ENCODE measurements around the gene DLGAP1. TPM values are rescaled to one million over a fixed set of nuclear protein-coding genes. Genes with fewer than 3 reads are reported as not detected.

DLGAP1 gene
- total and polyA plus RNA-seq, 2 of the 8 experiments (the other 6 are each of a cell fraction or from before 2014, with no cell fraction given) = 11.8 to 16.9 TPM

DNA sequence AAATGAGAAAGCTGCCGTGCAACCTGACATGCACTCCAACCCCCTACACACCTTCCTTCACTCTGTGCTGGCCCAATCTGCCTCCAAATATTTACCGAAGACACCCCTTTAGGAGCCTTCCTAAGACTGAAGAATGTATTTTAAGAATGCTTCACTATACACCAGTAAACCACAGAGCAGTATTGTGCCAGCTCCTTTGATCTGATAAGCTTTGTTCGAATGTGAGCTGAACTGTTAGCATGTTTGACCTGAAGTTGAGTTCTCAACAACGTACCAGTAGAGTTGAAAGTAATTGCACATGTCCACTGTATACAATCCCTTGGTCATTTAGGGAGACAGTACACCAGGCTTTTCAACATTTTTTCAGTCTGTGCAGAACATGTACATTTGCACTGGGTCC lies 745.9 kb downstream of the DLGAP1 start:
- no peak overlapping the region for H4K91ac ChIP-seq (replicated peaks; ENCODE audit: insufficient read length, low read length)
- H3K79me2 ChIP-seq (ENCODE audit: control insufficient read depth in 1 of 2, insufficient read depth in 2 of 2, low read length in 2 of 2) = no peaks in the 10 kb centered on the region
- H3K23me2 ChIP-seq (ENCODE audit: low read depth, low read length) = no peaks in the 10 kb centered on the region
- 93% methylated on average over 4 of the region's 4 CpGs; no CpG with 5 or more reads in 1 of the 2 experiments for WGBS, 2 experiments (ENCODE audit: extremely low coverage in 1 of 2, insufficient coverage in 1 of 2, insufficient read length in 1 of 2, insufficient replicate concordance in 2 of 2, low coverage in 1 of 2, low lambda C conversion rate in 2 of 2, missing lambda C conversion rate in 1 of 2)
- no peak overlapping the region for H3K4ac ChIP-seq (replicated peaks; ENCODE audit: insufficient read length, low read depth, low read length)
- H3K4me1 ChIP-seq (replicated peaks in 1 of 4; ENCODE audit: control insufficient read depth in 3 of 4, insufficient read depth in 4 of 4, low read length in 3 of 4) = no peaks in the 10 kb centered on the region
- H3K79me1 ChIP-seq (ENCODE audit: low read depth, low read length) = no peaks in the 10 kb centered on the region
- no peaks in the 10 kb centered on the region for H3K36me3 ChIP-seq (ENCODE audit: control insufficient read depth in 2 of 4, insufficient read depth in 4 of 4, low read length in 3 of 4)
- H3K14ac ChIP-seq (ENCODE audit: insufficient read length) = no peak overlapping the region
- ChIA-PET CTCF (ENCODE audit: partially characterized antibody) (interaction anchor here (0.9 to 4.6 kb wide), 6 partner anchors 15 to 239 kb away, joined by 3 to 25 read pairs (median 4); no protein-coding TSS in a partner anchor), POLR2A (ENCODE audit: partially characterized antibody) (no interaction called here)
- DNase-seq (ENCODE audit: low read depth in 1 of 2, low spot score in 2 of 2) (no peak), FAIRE-seq (no peak)
- H4K5ac ChIP-seq (ENCODE audit: insufficient read length, low read depth, low read length) = no peak overlapping the region
- no peak overlapping the region for H4K8ac ChIP-seq (ENCODE audit: extremely low read depth, insufficient read depth, low read length)
- H3K27ac ChIP-seq (ENCODE audit: low read depth, low read length) = no peak overlapping the region
- H2AFZ ChIP-seq (ENCODE audit: low read length) = no peak overlapping the region
- H2AK5ac ChIP-seq (ENCODE audit: low read depth, low read length) = no peak overlapping the region
- no peak overlapping the region for H2BK5ac ChIP-seq (ENCODE audit: low read depth, low read length)
- TF ChIP-seq RBBP5 (IDR thresholded peaks at IDR 0.05; ENCODE audit: borderline replicate concordance, low read depth, low read length) = no peak
- TF ChIP-seq EGR1 (IDR thresholded peaks at IDR 0.05; ENCODE audit: borderline replicate concordance, low read depth, low read length) = no peak
- TF ChIP-seq SAP30 (IDR thresholded peaks at IDR 0.05; ENCODE audit: insufficient read depth, insufficient replicate concordance, low read length) = no peak
- TF ChIP-seq POU5F1 (IDR thresholded peaks at IDR 0.05; ENCODE audit: low read depth, low read length) = no peak
- TF ChIP-seq ASH2L (IDR thresholded peaks at IDR 0.05; ENCODE audit: low read length) = no peak
- no peak for TF ChIP-seq MAFK (IDR thresholded peaks at IDR 0.05; ENCODE audit: low read depth, low read length)
- TF ChIP-seq NRF1 (IDR thresholded peaks at IDR 0.05; ENCODE audit: low read depth, low read length) = no peak
- TF ChIP-seq CBX8 (IDR thresholded peaks at IDR 0.05; ENCODE audit: borderline replicate concordance, low read depth, low read length) = no peak
- TF ChIP-seq SP1 (IDR thresholded peaks at IDR 0.05; ENCODE audit: low read depth, low read length) = no peak
- no peaks in the 10 kb centered on the region for H3K27me3 ChIP-seq (replicated peaks in 1 of 4; ENCODE audit: control insufficient read depth in 3 of 4, extremely low read depth in 1 of 4, insufficient read depth in 3 of 4, low read length in 3 of 4)
- H3K4me2 ChIP-seq (ENCODE audit: insufficient read depth in 1 of 2, low read depth in 2 of 2, low read length in 2 of 2) = no peak overlapping the region
- no peak overlapping the region for H2BK15ac ChIP-seq (ENCODE audit: low read length)
- no peak overlapping the region for H3K56ac ChIP-seq (replicated peaks; ENCODE audit: insufficient read length, low read depth, low read length)
- no peak overlapping the region for H2BK12ac ChIP-seq (ENCODE audit: low read depth, low read length)
- H3K4me3 ChIP-seq (ENCODE audit: extremely low read depth in 1 of 4, insufficient read depth in 2 of 4, low read depth in 3 of 4, low read length in 4 of 4) = no peak overlapping the region
- H2BK20ac ChIP-seq (ENCODE audit: low read length) = no peak overlapping the region
- H3K9ac ChIP-seq (replicated peaks in 1 of 4; ENCODE audit: extremely low read depth in 1 of 4, low read depth in 3 of 4, low read length in 3 of 4) = no peak overlapping the region
- no peak overlapping the region for H3K23ac ChIP-seq (ENCODE audit: insufficient read length)
- H4K20me1 ChIP-seq (replicated peaks in 1 of 2; ENCODE audit: control insufficient read depth in 1 of 2, insufficient read depth in 2 of 2, low read length in 2 of 2) = no peaks in the 10 kb centered on the region
- H2BK120ac ChIP-seq (replicated peaks; ENCODE audit: low read depth, low read length) = no peak overlapping the region
- no peak overlapping the region for H3K18ac ChIP-seq (ENCODE audit: extremely low read depth, low read length)
- no peaks in the 10 kb centered on the region for H3K9me3 ChIP-seq (ENCODE audit: insufficient read depth in 2 of 2, low read depth in 1 of 2, low read length in 1 of 2)
